Measurements from ENCODE around the gene DTX3. TPM values are rescaled to one million over a fixed set of nuclear protein-coding genes. Genes with fewer than 3 reads are reported as not detected.

The DTX3 gene
- total RNA-seq, 1 donor from 2014 or later = 43.7 TPM

GRCh38 chr12:57657744-57658143 lies 53.1 kb downstream of the DTX3 start:
- H3K36me3 Mint-ChIP-seq (ENCODE audit: low read depth, unreplicated experiment) = peaks cover 15% of the 10 kb centered on the region
- TF ChIP-seq CTCF (IDR thresholded peaks at IDR 0.05; ENCODE audit: unreplicated experiment) = no peak
- no peak overlapping the region for H3K27ac Mint-ChIP-seq (ENCODE audit: unreplicated experiment)
- H3K4me1 Mint-ChIP-seq (ENCODE audit: unreplicated experiment) = no peaks in the 10 kb centered on the region
- peaks cover 3% of the 10 kb centered on the region for H3K27me3 Mint-ChIP-seq (ENCODE audit: unreplicated experiment)
- no peak for DNase-seq (ENCODE audit: low spot score)
- no peaks in the 10 kb centered on the region for H3K9me3 Mint-ChIP-seq (ENCODE audit: unreplicated experiment)
- H3K4me3 Mint-ChIP-seq (ENCODE audit: unreplicated experiment) = no peak overlapping the region

- Mint-ChIP-seq H3K36me3 (ENCODE audit: low read depth, unreplicated experiment) (peaks cover 15% of the 10 kb centered on the region), H3K27me3 (ENCODE audit: unreplicated experiment) (peaks cover 3% of the 10 kb centered on the region), H3K4me1 (ENCODE audit: unreplicated experiment) (no peaks in the 10 kb centered on the region), H3K9me3 (ENCODE audit: unreplicated experiment) (no peaks in the 10 kb centered on the region), H3K27ac (ENCODE audit: unreplicated experiment) (no peak overlapping the region), H3K4me3 (ENCODE audit: unreplicated experiment) (no peak overlapping the region)
- DNase-seq (ENCODE audit: low spot score) = no peak
- TF ChIP-seq CTCF (IDR thresholded peaks at IDR 0.05; ENCODE audit: unreplicated experiment) = no peak
Observed at GRCh38 chr12:57658890-57659289, 54.3 kb downstream of the DTX3 start.

Other genes starting within 250 kb of the DTX3 start
- 39.4 TPM for gene R3HDM2, start 173.8 kb upstream of the DTX3 start, total RNA-seq (ENCODE audit: unreplicated experiment)
- not detected for gene INHBC, start 170.0 kb upstream of the DTX3 start, total RNA-seq (ENCODE audit: unreplicated experiment)
- gene INHBE, start 149.5 kb upstream of the DTX3 start, total RNA-seq (ENCODE audit: unreplicated experiment) = not detected
- 0.77 TPM for gene GLI1, start 145.0 kb upstream of the DTX3 start, total RNA-seq (ENCODE audit: unreplicated experiment)
- gene ARHGAP9, start 125.0 kb upstream of the DTX3 start, total RNA-seq (ENCODE audit: unreplicated experiment) = 65.4 TPM
- 183 TPM for gene MARS1, start 116.8 kb upstream of the DTX3 start, total RNA-seq (ENCODE audit: unreplicated experiment)
- 4.2 TPM for gene DDIT3, start 84.3 kb upstream of the DTX3 start, total RNA-seq (ENCODE audit: unreplicated experiment)
- gene MBD6, start 82.0 kb upstream of the DTX3 start, total RNA-seq (ENCODE audit: unreplicated experiment) = 99.0 TPM
- gene DCTN2, start 57.6 kb upstream of the DTX3 start, total RNA-seq (ENCODE audit: unreplicated experiment) = 195 TPM
- gene KIF5A, start 54.8 kb upstream of the DTX3 start, total RNA-seq (ENCODE audit: unreplicated experiment) = 0.46 TPM
- gene PIP4K2C, start 13.6 kb upstream of the DTX3 start, total RNA-seq (ENCODE audit: unreplicated experiment) = 18.5 TPM
- gene ARHGEF25, start 6.6 kb downstream of the DTX3 start, total RNA-seq (ENCODE audit: unreplicated experiment) = 20.0 TPM
- gene B4GALNT1, start 28.4 kb downstream of the DTX3 start, total RNA-seq (ENCODE audit: unreplicated experiment) = 1.3 TPM
- 220 TPM for gene OS9, start 89.3 kb downstream of the DTX3 start, total RNA-seq (ENCODE audit: unreplicated experiment)
- gene AGAP2, start 133.9 kb downstream of the DTX3 start, total RNA-seq (ENCODE audit: unreplicated experiment) = 27.0 TPM
- 21.8 TPM for gene TSPAN31, start 140.2 kb downstream of the DTX3 start, total RNA-seq (ENCODE audit: unreplicated experiment)
- 120 TPM for gene CDK4, start 147.5 kb downstream of the DTX3 start, total RNA-seq (ENCODE audit: unreplicated experiment)
- 2.3 TPM for gene MARCHF9, start 150.3 kb downstream of the DTX3 start, total RNA-seq (ENCODE audit: unreplicated experiment)
- gene CYP27B1, start 162.3 kb downstream of the DTX3 start, total RNA-seq (ENCODE audit: unreplicated experiment) = 1.4 TPM
- 10.6 TPM for gene METTL1, start 167.3 kb downstream of the DTX3 start, total RNA-seq (ENCODE audit: unreplicated experiment)
- gene EEF1AKMT3, start 167.8 kb downstream of the DTX3 start, total RNA-seq (ENCODE audit: unreplicated experiment) = 8.6 TPM
- 25.8 TPM for gene TSFM, start 178.0 kb downstream of the DTX3 start, total RNA-seq (ENCODE audit: unreplicated experiment)
- 4.5 TPM for gene AVIL, start 213.9 kb downstream of the DTX3 start, total RNA-seq (ENCODE audit: unreplicated experiment)
- 181 TPM for gene CTDSP2, start 241.9 kb downstream of the DTX3 start, total RNA-seq (ENCODE audit: unreplicated experiment)